OCI-LY7 (cell line): ENCODE measurements around the gene B4GALNT2.

ENCODE experiments used
- CTCF ChIP-seq: fragments of 200-600 bp; sonication (generic); conservative IDR thresholded peaks from 2 replicates; pipeline ENCODE4 v1.5.1; 2014; ENCODE audit warnings: mild to moderate bottlenecking, antibody characterized with exemption, low read length, moderate library complexity, mixed read lengths
- EZH2phosphoT487 ChIP-seq: fragments of 200-600 bp; sonication (generic); IDR thresholded peaks from 2 replicates; pipeline ENCODE4 v1.6.1; 2018; ENCODE audit warnings: low read depth, borderline replicate concordance, mild to moderate bottlenecking, mixed run types, antibody characterized with exemption, low read length, moderate library complexity, mixed read lengths

GRCh38 chr17:49108318-49108717, 24.3 kb upstream of the B4GALNT2 start:
- TF ChIP-seq CTCF (no peak), EZH2phosphoT487 (no peak)
